GM12892 (cell line): ENCODE measurements around the gene NNMT. TPM values are rescaled to one million over a fixed set of nuclear protein-coding genes. Genes with fewer than 3 reads are reported as not detected.

ENCODE experiments used
- DNase-seq: peaks from one replicate; pipeline ENCODE4 v3.0.0; 2011; ENCODE audit not compliant: insufficient read length
- FAIRE-seq: peaks from 2 replicates; lab custom pipeline; 2011; peaks lifted over from hg19 to GRCh38; lab: Jason Lieb, UNC
- POLR2A ChIP-seq: IDR thresholded peaks from 2 replicates; pipeline ENCODE4 v1.6.1; 2011; ENCODE audit warnings: low read depth, low read length, control low read depth
- POLR2AphosphoS5 ChIP-seq: IDR thresholded peaks from 2 replicates; pipeline ENCODE4 v1.6.1; 2011; ENCODE audit warnings: low read depth, low read length, control low read depth
- TAF1 ChIP-seq: IDR thresholded peaks from 2 replicates; pipeline ENCODE4 v1.6.1; 2011; ENCODE audit warnings: low read depth, mild to moderate bottlenecking, control low read depth, low read length, borderline replicate concordance
- polyA plus RNA-seq: library from polyadenylated mRNA; unstranded; fragments of >200 nt; gene quantifications from one replicate; pipeline ENCODE4 v1.2.1, GENCODE V29; 2012; ENCODE audit warnings: missing spikeins, inconsistent platforms; ENCODE audit not compliant: missing spikeins

The NNMT gene
- polyA plus RNA-seq, result not detected

- no peak for FAIRE-seq
- no peak for TF ChIP-seq POLR2A
- TF ChIP-seq TAF1, result no peak
- TF ChIP-seq POLR2AphosphoS5, result no peak
- DNase-seq, result no peak
Measured at GRCh38 chr11:114295676-114296604, at the start of gene NNMT. TSS of gene NNMT (plus strand) at chr11:114296399. CDS start at chr11:114296557, 158 bp downstream.

GRCh38 chr11:114247070-114247789 lies 49.0 kb upstream of the NNMT start:
- FAIRE-seq, result no peak
- no peak for DNase-seq
- TF ChIP-seq POLR2A (no peak), POLR2AphosphoS5 (no peak), TAF1 (no peak)

DNA sequence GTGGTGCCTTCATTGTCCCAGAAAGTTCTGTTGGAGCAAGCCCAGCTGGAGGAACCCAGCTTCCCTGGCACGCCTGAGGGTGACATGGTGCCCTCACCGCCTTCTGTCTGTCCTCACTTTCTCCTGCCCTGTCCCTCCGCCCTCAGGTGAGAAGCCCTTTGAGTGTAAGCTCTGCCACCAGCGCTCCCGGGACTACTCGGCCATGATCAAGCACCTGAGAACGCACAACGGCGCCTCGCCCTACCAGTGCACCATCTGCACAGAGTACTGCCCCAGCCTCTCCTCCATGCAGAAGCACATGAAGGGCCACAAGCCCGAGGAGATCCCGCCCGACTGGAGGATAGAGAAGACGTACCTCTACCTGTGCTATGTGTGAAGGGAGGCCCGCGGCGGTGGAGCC lies 46.0 kb upstream of the NNMT start:
- FAIRE-seq, result no peak
- no peak for TF ChIP-seq TAF1
- TF ChIP-seq POLR2AphosphoS5, result no peak
- TF ChIP-seq POLR2A, result no peak
- DNase-seq, result no peak

GRCh38 chr11:114250993-114251814 lies 45.0 kb upstream of the NNMT start:
- TF ChIP-seq POLR2A (no peak), POLR2AphosphoS5 (no peak), TAF1 (no peak)
- FAIRE-seq (no peak), DNase-seq (no peak)

DNA sequence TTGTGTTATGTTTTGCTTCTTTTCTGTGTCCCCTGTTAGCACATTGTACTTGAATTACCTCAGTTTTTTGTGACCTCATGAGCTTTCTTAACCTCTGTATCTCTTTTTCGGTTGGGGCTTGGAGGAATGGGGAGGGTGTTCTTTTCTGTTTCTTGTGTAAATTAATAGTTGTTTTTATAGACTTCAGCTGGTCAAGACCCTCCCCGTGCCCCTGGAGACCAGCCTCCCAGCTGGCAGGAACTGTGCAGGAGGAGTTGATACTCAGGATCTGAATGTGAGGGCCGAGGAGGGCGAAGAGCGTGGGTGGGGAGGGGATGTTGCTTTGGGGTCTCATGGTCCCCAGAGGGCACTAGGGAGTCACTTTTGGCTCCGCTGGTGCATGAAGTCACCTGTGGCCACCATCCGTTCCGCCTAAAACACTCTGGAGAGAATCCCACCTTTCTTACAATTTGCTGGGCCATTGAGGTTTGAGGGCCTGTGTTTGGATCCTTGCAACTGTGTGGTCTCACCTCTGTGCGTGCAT lies 44.3 kb upstream of the NNMT start:
- DNase-seq (no peak), FAIRE-seq (no peak)
- no peak for TF ChIP-seq TAF1
- TF ChIP-seq POLR2AphosphoS5, result no peak
- no peak for TF ChIP-seq POLR2A

DNA sequence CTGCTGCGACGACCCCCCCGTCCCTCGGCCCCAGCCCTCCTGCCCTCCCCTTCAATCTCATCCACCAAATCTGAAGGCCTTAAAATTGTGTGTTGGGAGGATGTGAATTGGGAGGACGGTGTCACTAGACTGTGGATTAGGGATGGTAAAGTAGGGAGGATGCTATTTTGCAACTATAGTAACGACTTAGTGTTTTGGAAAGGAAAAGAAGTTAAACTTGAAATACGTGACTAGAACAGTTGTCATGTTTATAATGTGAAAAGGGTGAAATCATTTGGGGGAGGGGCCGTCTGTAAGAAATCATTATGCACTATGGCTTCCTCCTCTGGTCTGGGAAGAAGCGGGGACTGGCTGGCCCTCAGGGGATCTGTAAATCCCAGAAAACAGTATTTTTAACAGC lies 43.4 kb upstream of the NNMT start:
- FAIRE-seq (no peak), DNase-seq (no peak)
- TF ChIP-seq TAF1 (no peak), POLR2A (no peak), POLR2AphosphoS5 (no peak)

- no peak for FAIRE-seq
- TF ChIP-seq POLR2AphosphoS5 (no peak), POLR2A (no peak), TAF1 (no peak)
- no peak for DNase-seq
Measured at GRCh38 chr11:114253771-114254170, 42.4 kb upstream of the NNMT start.

GRCh38 chr11:114254571-114255146 lies 41.5 kb upstream of the NNMT start:
- TF ChIP-seq POLR2A (no peak), TAF1 (no peak), POLR2AphosphoS5 (no peak)
- DNase-seq, result no peak
- FAIRE-seq, result no peak

DNA sequence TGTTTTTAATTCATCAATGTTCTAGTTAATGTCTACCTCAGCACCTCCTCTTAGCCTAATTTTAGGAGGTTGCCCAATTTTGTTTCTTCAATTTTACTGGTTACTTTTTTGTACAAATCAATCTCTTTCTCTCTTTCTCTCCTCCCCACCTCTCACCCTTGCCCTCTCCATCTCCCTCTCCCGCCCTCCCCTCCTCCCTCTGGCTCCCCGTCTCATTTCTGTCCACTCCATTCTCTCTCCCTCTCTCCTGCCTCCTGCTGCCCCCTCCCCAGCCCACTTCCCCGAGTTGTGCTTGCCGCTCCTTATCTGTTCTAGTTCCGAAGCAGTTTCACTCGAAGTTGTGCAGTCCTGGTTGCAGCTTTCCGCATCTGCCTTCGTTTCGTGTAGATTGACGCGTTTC lies 40.9 kb upstream of the NNMT start:
- DNase-seq, result no peak
- no peak for FAIRE-seq

GRCh38 chr11:114256176-114256966 lies 39.8 kb upstream of the NNMT start:
- TF ChIP-seq POLR2AphosphoS5 (no peak), TAF1 (no peak), POLR2A (no peak)
- FAIRE-seq (no peak), DNase-seq (no peak)

More for the DNA sequence above, 40.9 kb upstream of the NNMT start:
- TF ChIP-seq POLR2A, result no peak
- TF ChIP-seq TAF1, result no peak
- no peak for TF ChIP-seq POLR2AphosphoS5
